Calu3 (cell line): ENCODE measurements around the gene AKR7A3. TPM values are rescaled to one million over a fixed set of nuclear protein-coding genes. Genes with fewer than 3 reads are reported as not detected.
"Not testable (repeated sequence)": the region's sequence is repeated elsewhere in the genome, so short reads cannot be mapped to it uniquely, and the experiment has no call there.

Experiments used
- BruUV-seq: library from RNA; stranded (reverse); fragments of 400-500 nt; replicated peaks from 2 replicates; lab custom pipeline; 2021; lab: Mats Ljungman, UMichigan
- CTCF ChIA-PET: fragments of 300-600 bp; sonication (Branson Sonifier 250); formaldehyde crosslinking; loops from one replicate; lab custom pipeline; 2022; ENCODE audit warnings: antibody characterized with exemption; lab: Charles Lee
- DNase-seq: peaks from one replicate; pipeline ENCODE4 v3.0.0; 2022
- H3K27ac Mint-ChIP-seq: one replicate; pipeline ENCODE4 v1.8.0; 2022; ENCODE audit warnings: mixed read lengths; ENCODE audit not compliant: unreplicated experiment
- H3K27me3 Mint-ChIP-seq: one replicate; pipeline ENCODE4 v1.8.0; 2022; ENCODE audit warnings: mixed read lengths; ENCODE audit not compliant: unreplicated experiment
- H3K36me3 Mint-ChIP-seq: one replicate; pipeline ENCODE4 v1.8.0; 2022; ENCODE audit warnings: mild to moderate bottlenecking, moderate library complexity, mixed read lengths; ENCODE audit not compliant: insufficient read depth, unreplicated experiment
- H3K4me1 Mint-ChIP-seq: one replicate; pipeline ENCODE4 v1.8.0; 2022; ENCODE audit warnings: mild to moderate bottlenecking, low read depth, mixed read lengths; ENCODE audit not compliant: unreplicated experiment
- H3K4me3 Mint-ChIP-seq: one replicate; pipeline ENCODE4 v1.8.0; 2022; ENCODE audit warnings: mild to moderate bottlenecking, low read depth, moderate library complexity, mixed read lengths; ENCODE audit not compliant: unreplicated experiment
- H3K9me3 Mint-ChIP-seq: one replicate; pipeline ENCODE4 v1.8.0; 2022; ENCODE audit warnings: low read depth, mixed read lengths; ENCODE audit not compliant: unreplicated experiment
- CTCF ChIP-seq: fragments of 200-600 bp; IDR thresholded peaks from one replicate; pipeline ENCODE4 v1.8.0; 2022; ENCODE audit warnings: antibody characterized with exemption; ENCODE audit not compliant: unreplicated experiment
- intact Hi-C: fragments of 100-400 bp; cut with micrococcal nuclease; formaldehyde crosslinking; loops from one replicate; pipeline ENCODE4 v1.10.0; 2022; ENCODE audit not compliant: unreplicated experiment
- total RNA-seq: library from RNA; stranded (reverse); gene quantifications from 2 replicates; pipeline ENCODE4 v1.2.3, GENCODE V29; 2022

The AKR7A3 gene
- total RNA-seq, 1 experiment from 2014 or later = 1.7 TPM

- Mint-ChIP-seq H3K27me3 (no peaks in the 10 kb centered on the region), H3K36me3 (peaks cover 34% of the 10 kb centered on the region), H3K4me1 (peaks cover 13% of the 10 kb centered on the region), H3K4me3 (no peak overlapping the region), H3K9me3 (no peaks in the 10 kb centered on the region), H3K27ac (no peak overlapping the region)
- CTCF ChIA-PET = no interaction called here
- TF ChIP-seq CTCF = no peak
- no TSS peak for BruUV-seq
- intact Hi-C loops = no loop called here
- DNase-seq = no peak
Observed at GRCh38 chr1:19307794-19308508, 19.4 kb upstream of the AKR7A3 start.

- H3K36me3 Mint-ChIP-seq = peaks cover 25% of the 10 kb centered on the region
- no peak overlapping the region for H3K4me3 Mint-ChIP-seq
- CTCF ChIA-PET = no interaction called here
- H3K27me3 Mint-ChIP-seq = no peaks in the 10 kb centered on the region
- H3K9me3 Mint-ChIP-seq = no peaks in the 10 kb centered on the region
- no TSS peak for BruUV-seq
- no peak for DNase-seq
- intact Hi-C loops = no loop called here
- no peak overlapping the region for H3K27ac Mint-ChIP-seq
- TF ChIP-seq CTCF = no peak
- peaks cover 10% of the 10 kb centered on the region for H3K4me1 Mint-ChIP-seq
Observed at GRCh38 chr1:19306941-19307340, 18.4 kb upstream of the AKR7A3 start.

GRCh38 chr1:19305880-19306279 is 17.3 kb upstream of the AKR7A3 start:
- no peak for TF ChIP-seq CTCF
- Mint-ChIP-seq H3K4me1 (peaks cover 4% of the 10 kb centered on the region), H3K27ac (no peak overlapping the region), H3K27me3 (no peaks in the 10 kb centered on the region), H3K36me3 (peaks cover 14% of the 10 kb centered on the region), H3K9me3 (no peaks in the 10 kb centered on the region), H3K4me3 (no peak overlapping the region)
- DNase-seq = no peak
- intact Hi-C loops = no loop called here
- CTCF ChIA-PET = no interaction called here
- BruUV-seq = no TSS peak

GRCh38 chr1:19304081-19304480 is 15.5 kb upstream of the AKR7A3 start:
- not testable (repeated sequence) for H3K27ac Mint-ChIP-seq

GRCh38 chr1:19300211-19300610 is 11.6 kb upstream of the AKR7A3 start:
- Mint-ChIP-seq H3K4me1 (no peaks in the 10 kb centered on the region), H3K27me3 (no peaks in the 10 kb centered on the region), H3K36me3 (no peaks in the 10 kb centered on the region), H3K27ac (no peak overlapping the region), H3K4me3 (no peak overlapping the region), H3K9me3 (no peaks in the 10 kb centered on the region)
- DNase-seq = no peak
- no TSS peak for BruUV-seq
- intact Hi-C loops = no loop called here
- CTCF ChIA-PET = no interaction called here
- TF ChIP-seq CTCF = no peak

More at GRCh38 chr1:19304081-19304480, 15.5 kb upstream of the AKR7A3 start:
- intact Hi-C loops, H3K4me1 Mint-ChIP-seq, H3K4me3 Mint-ChIP-seq, BruUV-seq, H3K27me3 Mint-ChIP-seq, CTCF ChIA-PET, H3K9me3 Mint-ChIP-seq, DNase-seq: not testable (repeated sequence)
- H3K36me3 Mint-ChIP-seq = peaks cover 10% of the 10 kb centered on the region
